ENCODE data around the gene GNAI3. TPM values are rescaled to one million over a fixed set of nuclear protein-coding genes. Genes with fewer than 3 reads are reported as not detected.

The GNAI3 gene
- total and polyA plus RNA-seq, 2 of the 13 experiments (the other 11 are each of a cell fraction or from before 2014, with no cell fraction given), result 4.3 to 9.0 TPM

DNA sequence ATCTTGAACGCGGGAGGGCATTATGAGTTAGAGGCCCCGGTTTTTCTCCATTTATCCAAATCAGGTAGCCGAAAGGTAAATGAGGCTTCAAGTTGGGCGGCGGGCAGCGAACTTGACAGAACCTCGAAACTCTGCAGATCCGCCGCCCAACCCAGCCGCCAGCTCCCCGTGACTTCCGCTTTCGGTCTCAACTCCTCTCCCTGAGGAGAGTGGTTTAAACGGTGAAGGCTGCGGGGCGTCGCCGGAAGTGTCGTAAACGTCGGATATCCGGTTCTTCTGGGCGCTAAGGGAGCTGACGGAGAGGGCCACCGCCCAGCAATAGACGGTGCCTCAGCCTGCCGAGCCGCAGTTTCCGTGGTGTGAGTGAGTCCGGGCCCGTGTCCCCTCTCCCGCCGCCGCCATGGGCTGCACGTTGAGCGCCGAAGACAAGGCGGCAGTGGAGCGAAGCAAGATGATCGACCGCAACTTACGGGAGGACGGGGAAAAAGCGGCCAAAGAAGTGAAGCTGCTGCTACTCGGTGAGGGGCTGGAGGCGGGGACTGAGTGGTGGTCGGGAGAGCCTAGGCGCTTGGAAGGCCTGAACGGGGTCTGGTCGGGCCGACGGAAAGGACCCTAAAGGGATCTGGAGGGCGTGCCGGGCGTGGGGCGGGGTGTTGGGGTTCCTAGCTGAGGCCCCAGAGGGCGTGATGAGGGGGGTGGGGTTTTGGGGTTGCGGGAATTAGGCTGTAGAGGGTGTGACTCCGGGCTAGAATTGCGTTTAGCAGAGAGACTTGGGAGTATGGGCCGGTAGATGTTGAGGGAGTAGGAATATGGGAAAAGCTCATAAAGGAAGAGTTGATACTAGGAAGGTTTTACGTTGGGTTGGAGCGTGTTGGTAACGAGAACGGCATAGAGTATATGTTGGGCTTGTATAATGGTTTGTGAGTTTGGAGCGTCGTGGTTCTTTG lies at the start of gene GNAI3 (continued):
- TF ChIP-seq, protein P1, sequence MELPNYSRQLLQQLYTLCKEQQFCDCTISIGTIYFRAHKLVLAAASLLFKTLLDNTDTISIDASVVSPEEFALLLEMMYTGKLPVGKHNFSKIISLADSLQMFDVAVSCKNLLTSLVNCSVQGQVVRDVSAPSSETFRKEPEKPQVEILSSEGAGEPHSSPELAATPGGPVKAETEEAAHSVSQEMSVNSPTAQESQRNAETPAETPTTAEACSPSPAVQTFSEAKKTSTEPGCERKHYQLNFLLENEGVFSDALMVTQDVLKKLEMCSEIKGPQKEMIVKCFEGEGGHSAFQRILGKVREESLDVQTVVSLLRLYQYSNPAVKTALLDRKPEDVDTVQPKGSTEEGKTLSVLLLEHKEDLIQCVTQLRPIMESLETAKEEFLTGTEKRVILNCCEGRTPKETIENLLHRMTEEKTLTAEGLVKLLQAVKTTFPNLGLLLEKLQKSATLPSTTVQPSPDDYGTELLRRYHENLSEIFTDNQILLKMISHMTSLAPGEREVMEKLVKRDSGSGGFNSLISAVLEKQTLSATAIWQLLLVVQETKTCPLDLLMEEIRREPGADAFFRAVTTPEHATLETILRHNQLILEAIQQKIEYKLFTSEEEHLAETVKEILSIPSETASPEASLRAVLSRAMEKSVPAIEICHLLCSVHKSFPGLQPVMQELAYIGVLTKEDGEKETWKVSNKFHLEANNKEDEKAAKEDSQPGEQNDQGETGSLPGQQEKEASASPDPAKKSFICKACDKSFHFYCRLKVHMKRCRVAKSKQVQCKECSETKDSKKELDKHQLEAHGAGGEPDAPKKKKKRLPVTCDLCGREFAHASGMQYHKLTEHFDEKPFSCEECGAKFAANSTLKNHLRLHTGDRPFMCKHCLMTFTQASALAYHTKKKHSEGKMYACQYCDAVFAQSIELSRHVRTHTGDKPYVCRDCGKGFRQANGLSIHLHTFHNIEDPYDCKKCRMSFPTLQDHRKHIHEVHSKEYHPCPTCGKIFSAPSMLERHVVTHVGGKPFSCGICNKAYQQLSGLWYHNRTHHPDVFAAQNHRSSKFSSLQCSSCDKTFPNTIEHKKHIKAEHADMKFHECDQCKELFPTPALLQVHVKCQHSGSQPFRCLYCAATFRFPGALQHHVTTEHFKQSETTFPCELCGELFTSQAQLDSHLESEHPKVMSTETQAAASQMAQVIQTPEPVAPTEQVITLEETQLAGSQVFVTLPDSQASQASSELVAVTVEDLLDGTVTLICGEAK (IDR thresholded peaks at IDR 0.05), result peak; percentile 81
- TF ChIP-seq, protein P1 (CRISPR knock-in tag; IDR thresholded peaks at IDR 0.05), result 0 out of 2 replicates have a peak, but pooled peaks have one; percentile 26
- TF ChIP-seq, protein P2, sequence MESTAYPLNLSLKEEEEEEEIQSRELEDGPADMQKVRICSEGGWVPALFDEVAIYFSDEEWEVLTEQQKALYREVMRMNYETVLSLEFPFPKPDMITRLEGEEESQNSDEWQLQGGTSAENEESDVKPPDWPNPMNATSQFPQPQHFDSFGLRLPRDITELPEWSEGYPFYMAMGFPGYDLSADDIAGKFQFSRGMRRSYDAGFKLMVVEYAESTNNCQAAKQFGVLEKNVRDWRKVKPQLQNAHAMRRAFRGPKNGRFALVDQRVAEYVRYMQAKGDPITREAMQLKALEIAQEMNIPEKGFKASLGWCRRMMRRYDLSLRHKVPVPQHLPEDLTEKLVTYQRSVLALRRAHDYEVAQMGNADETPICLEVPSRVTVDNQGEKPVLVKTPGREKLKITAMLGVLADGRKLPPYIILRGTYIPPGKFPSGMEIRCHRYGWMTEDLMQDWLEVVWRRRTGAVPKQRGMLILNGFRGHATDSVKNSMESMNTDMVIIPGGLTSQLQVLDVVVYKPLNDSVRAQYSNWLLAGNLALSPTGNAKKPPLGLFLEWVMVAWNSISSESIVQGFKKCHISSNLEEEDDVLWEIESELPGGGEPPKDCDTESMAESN (CRISPR knock-in tag; conservative IDR thresholded peaks at IDR 0.05), result peak; percentile 75
- TF ChIP-seq YY1 (IDR thresholded peaks at IDR 0.05; ENCODE audit: insufficient read depth, insufficient replicate concordance, low read depth, low read length), result peak; percentile 70
- no peak for TF ChIP-seq KLF9 (CRISPR knock-in tag; IDR thresholded peaks at IDR 0.05; ENCODE audit: low read depth)
- TF ChIP-seq, protein P3, sequence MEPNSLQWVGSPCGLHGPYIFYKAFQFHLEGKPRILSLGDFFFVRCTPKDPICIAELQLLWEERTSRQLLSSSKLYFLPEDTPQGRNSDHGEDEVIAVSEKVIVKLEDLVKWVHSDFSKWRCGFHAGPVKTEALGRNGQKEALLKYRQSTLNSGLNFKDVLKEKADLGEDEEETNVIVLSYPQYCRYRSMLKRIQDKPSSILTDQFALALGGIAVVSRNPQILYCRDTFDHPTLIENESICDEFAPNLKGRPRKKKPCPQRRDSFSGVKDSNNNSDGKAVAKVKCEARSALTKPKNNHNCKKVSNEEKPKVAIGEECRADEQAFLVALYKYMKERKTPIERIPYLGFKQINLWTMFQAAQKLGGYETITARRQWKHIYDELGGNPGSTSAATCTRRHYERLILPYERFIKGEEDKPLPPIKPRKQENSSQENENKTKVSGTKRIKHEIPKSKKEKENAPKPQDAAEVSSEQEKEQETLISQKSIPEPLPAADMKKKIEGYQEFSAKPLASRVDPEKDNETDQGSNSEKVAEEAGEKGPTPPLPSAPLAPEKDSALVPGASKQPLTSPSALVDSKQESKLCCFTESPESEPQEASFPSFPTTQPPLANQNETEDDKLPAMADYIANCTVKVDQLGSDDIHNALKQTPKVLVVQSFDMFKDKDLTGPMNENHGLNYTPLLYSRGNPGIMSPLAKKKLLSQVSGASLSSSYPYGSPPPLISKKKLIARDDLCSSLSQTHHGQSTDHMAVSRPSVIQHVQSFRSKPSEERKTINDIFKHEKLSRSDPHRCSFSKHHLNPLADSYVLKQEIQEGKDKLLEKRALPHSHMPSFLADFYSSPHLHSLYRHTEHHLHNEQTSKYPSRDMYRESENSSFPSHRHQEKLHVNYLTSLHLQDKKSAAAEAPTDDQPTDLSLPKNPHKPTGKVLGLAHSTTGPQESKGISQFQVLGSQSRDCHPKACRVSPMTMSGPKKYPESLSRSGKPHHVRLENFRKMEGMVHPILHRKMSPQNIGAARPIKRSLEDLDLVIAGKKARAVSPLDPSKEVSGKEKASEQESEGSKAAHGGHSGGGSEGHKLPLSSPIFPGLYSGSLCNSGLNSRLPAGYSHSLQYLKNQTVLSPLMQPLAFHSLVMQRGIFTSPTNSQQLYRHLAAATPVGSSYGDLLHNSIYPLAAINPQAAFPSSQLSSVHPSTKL (CRISPR knock-in tag; IDR thresholded peaks at IDR 0.05), result peak; percentile 46; the same call in 1 of the 2 replicates
- no peak for TF ChIP-seq ZNF30 (CRISPR knock-in tag; IDR thresholded peaks at IDR 0.05)
- TF ChIP-seq, protein P4, sequence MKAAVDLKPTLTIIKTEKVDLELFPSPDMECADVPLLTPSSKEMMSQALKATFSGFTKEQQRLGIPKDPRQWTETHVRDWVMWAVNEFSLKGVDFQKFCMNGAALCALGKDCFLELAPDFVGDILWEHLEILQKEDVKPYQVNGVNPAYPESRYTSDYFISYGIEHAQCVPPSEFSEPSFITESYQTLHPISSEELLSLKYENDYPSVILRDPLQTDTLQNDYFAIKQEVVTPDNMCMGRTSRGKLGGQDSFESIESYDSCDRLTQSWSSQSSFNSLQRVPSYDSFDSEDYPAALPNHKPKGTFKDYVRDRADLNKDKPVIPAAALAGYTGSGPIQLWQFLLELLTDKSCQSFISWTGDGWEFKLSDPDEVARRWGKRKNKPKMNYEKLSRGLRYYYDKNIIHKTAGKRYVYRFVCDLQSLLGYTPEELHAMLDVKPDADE (CRISPR knock-in tag; IDR thresholded peaks at IDR 0.05), result peak; percentile 60; the same call in 1 of the 2 replicates
- TF ChIP-seq, protein P5, sequence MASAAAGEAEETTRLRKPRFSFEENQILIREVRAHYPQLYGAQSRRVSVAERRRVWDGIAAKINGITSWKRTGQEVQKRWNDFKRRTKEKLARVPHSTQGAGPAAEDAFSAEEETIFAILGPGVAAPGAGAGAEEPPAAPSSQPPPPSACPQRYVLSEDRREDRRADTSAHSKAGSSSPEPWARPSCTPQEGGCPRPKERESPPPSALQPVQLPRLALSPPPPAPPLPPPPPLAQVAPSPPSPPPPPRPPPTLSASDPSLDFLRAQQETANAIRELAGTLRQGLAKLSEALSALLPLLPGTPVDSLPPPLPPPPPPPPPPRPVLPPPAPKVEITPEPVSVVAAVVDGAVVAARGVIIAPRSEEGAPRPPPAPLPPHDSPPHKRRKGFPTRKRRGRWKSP (CRISPR knock-in tag; IDR thresholded peaks at IDR 0.05), result peak; percentile 69; the same call in 1 of the 2 replicates
- TF ChIP-seq ZFP1 (CRISPR knock-in tag; IDR thresholded peaks at IDR 0.05), result no peak
